Stomach (tissue), 4 donors: Measurements from ENCODE around the gene CHST1.

ENCODE experiments used
- CTCF ChIP-seq, 7 experiments: fragments of 450-650 bp in 4 of 7; fragments of 200-600 bp in 3 of 7; sonication (generic) in 3 of 7; IDR thresholded peaks; one replicate each; pipeline ENCODE4 v1.5.1; 2016 to 2019; ENCODE audit warnings: antibody characterized with exemption in 7 of 7, control low read depth in 2 of 7, mild to moderate bottlenecking in 1 of 7
- EP300 ChIP-seq: sonication (generic); formaldehyde crosslinking; IDR thresholded peaks from one replicate; pipeline ENCODE4 v1.6.1; 2017; ENCODE audit warnings: antibody characterized with exemption

DNA sequence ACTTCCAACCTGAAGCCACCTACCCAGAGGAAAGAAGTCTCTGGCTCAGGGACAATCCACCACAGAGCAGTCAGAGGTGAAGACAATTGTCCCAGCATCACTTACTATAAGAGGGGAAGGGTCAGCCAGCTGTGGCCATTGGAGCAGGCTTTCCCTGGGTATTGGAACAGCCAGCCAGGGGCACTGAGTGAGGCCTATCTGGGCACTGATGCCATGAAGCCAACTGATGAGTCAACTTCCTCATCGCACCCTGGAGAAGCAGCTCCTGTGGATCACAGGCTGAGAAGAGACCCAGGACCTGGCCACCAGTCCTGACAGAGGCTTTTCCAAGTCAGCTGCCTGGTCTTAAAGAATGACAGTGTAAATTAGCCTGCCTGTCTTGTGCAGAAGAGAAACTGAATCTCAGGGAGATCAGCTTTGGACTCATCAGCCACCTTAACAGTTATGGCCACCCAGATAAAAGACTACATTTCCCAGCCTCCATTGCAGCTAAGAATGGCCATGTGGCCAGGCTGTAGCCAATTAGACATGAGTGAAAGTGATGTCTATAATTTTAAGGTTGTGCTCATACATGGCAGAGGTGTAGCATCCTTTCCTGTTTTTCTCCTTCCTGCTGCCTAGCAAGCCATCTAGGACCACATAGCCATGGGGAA is 19.0 kb downstream of the CHST1 start:
- no peak for TF ChIP-seq EP300
- TF ChIP-seq CTCF (IDR thresholded peaks at IDR 0.05), result no peak
